HG03060 (cell line): ENCODE measurements around the gene CCDC146.
"Not testable (repeated sequence)": the region's sequence is repeated elsewhere in the genome, so short reads cannot be mapped to it uniquely, and the experiment has no call there.

Experiments
- ATAC-seq: cut with Tn5 transposase; IDR thresholded peaks from one replicate; pipeline ENCODE4 v1.9.1; 2021; ENCODE audit warnings: low read depth, moderate number of reproducible peaks; ENCODE audit not compliant: unreplicated experiment

Gene CCDC146

DNA sequence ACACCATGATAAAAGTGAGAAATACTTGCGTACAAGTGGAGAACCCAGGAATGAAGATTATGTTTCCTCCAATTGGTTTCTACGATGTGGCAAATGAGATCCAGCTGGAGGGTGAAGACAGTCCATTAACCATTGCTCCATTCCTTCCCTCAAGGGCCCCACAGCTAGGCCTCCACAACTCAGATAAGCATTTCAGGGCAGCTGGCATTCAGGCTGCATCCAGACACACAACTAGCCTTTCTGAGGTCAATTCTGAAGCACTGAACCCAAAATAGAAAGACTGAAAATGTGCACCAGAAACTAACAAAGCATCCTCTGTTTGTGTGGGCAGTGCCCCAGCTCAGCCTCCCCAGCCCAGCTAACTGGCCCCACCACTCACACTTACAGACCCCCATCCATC is 198.9 kb downstream of the CCDC146 start:
- ATAC-seq, result no peak

DNA sequence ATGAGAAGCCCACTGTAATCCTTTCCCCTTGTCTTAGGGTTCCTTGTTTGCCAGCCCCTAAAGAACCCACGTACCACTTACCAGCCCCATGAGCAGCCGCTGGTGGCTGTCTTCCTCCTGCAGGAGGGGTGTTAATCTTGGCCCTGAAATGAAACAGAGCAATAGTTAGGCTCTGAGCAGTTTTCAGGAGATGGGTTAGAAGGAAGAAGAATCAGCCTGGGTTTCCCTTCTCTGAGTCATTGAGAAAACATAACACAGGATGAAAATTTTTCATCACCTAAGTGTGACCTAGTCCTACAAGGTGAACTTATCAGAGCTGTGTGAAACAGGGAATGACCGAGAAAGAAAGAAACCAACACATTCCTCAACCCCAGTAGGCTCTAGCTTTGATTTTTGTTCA is 203.7 kb downstream of the CCDC146 start:
- ATAC-seq, result no peak

DNA sequence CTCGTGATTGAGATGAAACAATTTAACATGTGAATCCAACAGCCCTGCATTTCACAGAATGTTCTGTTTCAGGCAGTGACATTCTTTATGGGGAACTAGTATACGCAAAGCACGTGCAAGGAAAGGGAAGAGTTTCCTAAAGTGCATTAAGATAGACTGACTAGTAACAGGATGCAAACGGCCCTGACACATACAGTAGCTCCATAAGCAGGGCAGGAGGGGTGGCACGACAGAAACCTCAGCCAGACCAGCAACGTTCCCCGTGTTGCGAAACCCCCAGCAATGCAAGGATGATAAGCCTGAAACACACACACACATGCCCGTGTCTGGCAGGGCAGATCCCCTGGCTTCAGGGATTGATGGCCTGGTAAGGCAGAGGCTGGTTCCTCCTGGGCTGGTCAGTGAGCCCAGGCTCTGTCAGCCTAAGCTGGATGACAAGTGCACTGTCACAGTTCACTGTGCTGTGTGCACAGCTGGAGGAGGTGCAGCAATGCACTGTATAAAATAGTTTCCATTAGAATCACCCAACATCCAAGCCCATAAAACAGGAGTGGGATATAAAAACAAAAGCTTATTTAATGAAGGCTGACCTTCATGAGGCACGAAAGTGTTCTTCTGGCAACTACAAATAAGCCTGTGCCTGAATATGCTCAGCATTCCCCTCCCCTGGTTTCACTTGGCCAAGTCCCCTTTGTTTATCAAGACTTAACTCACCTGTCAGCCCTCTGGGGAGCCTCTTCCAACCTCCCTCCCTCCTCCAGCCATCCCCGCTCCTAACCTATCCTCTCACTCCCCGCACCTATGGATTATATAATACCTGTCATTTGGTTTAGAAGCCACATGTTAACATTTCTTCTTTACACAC is 204.9 kb downstream of the CCDC146 start:
- ATAC-seq, result no peak

DNA sequence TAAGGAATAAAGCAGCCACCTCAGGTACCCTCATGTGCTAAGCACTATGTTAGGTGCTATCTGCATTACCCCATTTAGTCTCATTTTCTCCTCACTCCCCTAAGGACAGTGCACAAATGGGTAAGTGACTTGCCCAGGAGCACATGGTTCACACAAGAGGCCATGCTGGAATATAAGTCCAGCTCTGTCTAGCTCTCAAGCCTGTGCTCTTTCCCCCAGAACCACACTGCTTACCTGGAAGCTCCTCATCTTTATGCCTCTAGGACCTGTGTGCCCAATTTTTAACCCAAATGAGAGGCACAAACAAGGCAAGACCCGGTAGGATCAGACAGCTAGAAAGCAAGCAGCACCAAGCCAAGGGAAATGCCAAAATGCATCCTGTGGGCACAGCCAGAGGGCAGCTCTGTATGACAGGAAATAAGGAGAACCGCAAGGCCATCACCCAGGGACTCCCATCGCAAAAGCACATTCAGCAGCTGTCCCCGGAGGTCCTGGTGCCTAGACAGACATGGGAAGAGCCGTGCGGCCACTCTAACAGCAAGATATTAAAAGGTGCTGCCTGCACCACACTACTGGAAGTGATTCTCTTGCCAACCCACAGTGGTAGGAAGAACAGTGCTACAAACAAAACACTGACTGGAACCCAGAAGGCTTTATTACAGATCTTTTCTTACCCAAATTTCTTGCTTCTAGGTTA is 205.7 kb downstream of the CCDC146 start:
- no peak for ATAC-seq

DNA sequence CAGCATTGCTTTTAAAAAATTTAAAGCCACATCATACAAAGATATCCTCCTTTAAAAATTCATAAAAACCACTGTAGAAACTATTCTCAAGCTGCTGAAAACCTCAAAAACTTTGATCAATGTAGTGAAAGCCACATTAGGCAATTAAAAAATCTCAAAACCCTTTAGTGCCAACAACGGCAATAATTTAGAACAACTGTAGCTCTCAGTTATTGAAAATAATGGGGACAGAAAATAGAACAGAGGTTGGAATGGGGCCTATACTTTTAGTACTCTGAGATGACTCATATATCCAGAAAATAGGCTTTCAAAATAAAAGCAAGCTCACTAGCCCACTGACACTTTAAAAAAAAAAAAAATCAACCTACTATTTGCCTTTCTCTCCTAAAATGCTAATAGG is 206.3 kb downstream of the CCDC146 start:
- ATAC-seq, result no peak

DNA sequence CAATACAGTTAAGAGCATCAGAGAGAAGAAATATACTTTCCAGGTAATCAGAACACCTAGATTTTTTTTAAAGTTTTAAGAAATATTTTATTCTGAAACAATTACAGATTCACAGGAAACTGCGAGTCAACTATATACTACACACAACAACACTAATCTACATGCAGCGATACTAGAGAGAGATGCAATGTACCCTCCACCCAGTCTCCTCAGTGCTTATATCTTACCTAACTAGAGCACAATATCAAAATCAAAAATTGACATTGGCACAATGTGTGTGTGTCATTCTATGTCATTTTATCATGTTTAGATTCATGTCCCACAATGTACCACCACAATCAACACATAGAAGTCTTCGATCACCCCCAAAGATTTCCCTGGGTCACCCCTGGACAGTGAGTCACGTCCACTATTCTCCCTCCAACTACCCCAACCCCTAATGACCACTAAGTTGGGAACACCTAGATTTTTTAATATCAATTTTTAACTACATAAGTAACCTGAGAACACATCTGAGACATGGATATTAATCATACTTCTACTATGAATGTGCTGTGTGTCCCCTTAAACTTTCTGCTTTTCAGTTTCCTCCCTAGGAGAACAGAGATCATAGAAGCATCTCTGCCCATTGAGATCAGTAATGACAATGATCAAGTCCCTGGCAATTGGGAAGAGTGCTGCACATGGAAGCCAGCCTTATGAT is 207.2 kb downstream of the CCDC146 start:
- no peak for ATAC-seq

DNA sequence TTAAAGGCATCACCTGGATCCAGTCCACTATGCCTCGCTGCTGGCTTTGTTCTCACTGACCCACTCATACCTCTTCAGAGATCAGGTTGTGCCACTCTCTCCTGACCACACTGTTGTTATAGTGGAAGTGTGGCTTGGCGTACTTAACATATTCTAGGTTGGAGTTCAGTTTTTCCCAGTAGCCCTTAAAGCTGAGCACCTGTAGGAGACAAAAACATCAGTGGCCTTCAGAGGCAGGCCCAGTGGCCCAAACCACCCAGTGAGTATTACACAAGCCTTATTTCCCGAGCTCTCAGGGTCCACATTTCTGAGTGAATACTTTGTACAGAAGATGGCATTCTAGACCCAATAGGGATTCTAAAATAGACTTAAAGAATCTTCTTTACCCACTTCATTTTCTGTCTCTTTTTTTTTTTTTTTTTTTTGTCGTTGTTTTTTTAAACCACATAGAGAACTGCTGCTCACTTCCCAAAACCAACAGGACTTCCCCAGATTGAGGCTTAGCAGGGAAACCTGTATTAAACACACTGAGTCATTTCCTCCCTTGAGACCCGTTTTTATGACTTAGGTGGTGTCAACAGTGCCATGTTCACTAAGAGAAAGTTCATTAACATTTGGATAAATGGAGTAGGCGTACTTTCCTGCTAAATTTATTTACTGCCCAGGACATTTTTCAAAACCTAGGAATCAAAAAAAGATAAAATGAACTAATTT is 207.9 kb downstream of the CCDC146 start:
- ATAC-seq, result peak; percentile 64

DNA sequence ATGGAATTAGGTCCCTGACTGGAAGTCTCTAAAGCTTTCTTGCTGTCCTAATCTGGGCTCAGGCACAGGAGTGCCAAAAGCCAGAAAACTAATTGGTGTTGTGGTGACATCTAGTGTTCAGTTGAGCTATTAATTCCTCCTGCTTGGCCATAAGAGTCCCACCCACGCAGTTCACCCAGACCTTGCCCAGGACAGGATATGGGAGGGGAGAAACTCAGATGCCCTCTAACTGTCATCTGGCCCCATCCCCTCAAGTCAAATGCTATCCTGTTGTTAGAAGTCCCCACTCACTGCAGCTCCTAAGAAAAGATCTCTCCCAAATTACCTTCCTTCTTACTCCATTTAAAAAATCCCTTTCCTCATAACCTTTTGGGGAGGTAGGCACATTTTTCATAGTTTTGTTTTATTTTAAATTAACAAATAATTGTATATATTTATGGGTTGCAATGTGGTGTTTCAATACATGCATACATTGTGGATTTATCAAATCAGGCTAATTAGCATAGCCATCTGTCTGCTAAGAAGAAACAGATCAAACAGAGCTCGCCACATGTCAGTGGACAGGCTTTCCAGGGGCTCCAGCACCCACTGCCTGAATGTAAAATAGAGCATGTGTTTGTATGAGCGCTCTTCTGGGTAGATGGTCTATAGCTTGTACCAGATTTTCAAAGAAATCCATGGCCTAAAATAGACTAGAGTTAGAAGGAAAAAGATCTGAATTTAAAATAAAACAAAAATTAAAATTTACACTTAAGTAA is 209.7 kb downstream of the CCDC146 start:
- peak; percentile 81 for ATAC-seq

DNA sequence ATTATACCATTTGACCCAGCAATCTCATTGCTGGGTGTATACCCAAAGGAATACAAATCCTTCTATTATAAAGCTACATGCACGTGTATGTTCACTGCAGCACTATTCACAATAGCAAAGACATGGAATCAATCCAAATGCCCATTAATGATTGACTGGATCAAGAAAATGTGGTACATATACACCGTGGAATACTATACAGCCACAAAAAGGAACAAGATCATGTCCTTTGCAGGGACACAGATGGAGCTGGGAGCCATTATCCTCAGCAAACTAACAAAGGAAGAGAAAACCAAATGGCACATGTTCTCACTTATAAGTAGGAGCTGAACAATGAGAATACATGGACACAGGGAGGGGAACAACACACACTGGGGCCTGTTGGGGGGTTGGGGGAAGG is 211.6 kb downstream of the CCDC146 start:
- not testable (repeated sequence) for ATAC-seq

DNA sequence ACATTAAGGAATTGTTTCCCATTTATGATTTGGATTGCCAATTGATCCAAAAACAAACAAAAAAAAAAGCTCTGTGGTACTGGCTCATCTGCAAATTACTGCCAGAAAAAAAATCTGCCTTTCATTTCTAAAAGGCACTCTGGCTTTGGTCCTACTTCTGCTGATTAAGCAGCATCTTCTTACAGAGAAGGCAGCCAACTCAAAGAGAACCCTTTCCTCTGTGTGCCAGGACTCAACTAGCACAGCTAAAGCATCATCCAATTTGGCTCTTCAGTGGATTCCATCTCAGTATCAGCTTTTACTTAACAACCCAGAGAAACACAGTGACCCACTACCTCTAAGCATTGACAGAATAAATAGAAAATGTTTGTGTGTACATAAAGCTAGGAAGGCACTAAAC is 213.2 kb downstream of the CCDC146 start:
- no peak for ATAC-seq

DNA sequence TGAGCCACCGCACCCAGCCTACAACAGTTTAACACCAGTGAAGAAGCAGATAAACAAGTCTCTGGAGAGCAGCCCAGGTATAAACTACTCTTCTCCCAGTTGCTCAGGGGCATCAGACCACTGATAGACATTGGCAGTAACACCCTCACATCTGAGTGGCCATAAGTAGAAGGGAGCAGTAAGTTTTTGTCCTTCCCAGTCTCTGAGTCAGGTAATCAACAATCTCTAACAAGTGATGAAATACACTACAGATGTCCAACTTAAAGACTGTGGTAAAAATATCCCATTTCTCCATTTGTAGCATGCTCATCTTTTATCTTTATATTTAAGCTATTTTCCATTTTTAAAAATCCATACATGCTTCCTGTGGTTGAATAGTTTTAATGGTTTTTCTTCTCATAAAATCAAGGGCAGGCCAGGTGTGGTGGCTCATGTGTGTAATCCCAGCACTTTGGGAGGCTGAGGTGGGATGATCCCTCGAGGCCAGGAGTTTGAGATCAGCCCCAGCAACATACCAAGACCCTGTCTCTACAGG is 215.1 kb downstream of the CCDC146 start:
- no peak for ATAC-seq

DNA sequence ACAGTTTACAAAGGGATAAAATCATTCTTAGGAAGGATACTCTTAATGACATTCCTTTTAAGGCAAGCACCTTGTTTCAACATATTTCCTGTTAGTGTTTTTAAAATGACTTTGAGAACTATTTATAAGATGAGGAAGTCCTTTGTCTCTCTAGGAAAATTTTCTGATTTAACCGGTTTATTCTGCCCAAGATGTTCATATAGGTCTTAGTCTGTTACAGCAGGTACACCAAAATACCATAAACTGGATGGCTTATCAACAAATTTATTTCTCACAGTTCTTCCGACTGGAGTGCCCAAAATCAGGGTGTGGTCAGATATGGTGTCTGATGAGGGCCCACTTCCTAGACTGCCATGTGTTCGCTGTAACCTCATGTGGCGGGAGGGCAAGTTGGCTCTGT is 215.8 kb downstream of the CCDC146 start:
- ATAC-seq, result no peak

DNA sequence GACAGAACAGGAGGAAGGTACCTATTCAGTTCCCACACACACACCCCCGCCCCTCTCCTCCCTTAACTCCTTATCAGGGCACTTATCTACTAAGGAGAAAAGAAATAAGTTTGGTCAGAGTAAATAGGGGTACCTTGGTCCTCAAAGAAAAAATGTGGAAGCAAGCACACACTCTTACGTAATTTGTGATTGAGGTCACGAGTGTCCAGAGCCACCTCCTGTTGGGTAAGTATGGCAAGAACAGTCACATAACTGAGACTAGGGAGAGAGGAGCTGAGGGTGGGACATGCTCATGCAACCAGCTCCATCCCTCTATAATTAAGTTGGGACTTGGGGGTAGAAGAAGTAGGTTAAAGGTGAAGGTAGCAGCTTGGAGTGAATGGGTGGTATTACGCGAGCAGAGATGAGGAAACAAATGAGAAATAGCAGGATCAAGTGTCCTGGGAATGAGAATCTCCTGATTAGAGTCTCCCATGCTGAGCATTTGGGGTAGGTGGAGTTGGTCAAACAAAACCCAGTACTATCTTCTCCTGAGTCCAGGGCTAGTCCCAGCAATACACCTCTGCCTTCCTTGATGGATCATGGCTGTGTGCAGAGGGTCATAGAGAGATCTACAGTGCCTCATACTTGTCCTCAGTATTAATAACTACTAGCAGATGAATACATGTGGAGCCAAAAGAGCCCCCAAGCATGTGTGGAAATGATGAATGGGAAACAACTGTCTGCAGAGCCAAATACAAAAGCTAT is 216.6 kb downstream of the CCDC146 start:
- ATAC-seq, result no peak

DNA sequence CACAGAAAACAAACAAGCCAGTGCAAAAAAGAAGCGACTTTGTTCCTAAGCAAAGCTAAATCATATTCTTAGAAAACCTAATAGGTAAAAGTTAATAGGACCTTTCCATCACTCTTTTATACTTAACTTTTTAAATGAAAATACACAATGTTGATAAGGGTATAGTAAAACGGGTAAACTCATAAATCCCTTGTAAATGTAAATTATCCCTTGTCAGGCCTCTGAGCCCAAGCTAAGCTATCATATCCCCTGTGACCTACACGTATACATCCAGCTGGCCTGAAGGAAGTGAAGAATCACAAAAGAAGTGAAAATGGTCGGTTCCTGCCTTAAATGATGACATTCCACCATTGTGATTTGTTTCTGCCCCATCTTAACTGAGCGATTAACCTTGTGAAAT is 217.3 kb downstream of the CCDC146 start:
- ATAC-seq, result no peak
